Fibroblast of skin of abdomen (primary cell): ENCODE data around the gene ANGPTL2.

Source experiments
- DNase-seq: peaks from one replicate; pipeline ENCODE4 v3.0.0-alpha.2; 2013

The ANGPTL2 gene

DNA sequence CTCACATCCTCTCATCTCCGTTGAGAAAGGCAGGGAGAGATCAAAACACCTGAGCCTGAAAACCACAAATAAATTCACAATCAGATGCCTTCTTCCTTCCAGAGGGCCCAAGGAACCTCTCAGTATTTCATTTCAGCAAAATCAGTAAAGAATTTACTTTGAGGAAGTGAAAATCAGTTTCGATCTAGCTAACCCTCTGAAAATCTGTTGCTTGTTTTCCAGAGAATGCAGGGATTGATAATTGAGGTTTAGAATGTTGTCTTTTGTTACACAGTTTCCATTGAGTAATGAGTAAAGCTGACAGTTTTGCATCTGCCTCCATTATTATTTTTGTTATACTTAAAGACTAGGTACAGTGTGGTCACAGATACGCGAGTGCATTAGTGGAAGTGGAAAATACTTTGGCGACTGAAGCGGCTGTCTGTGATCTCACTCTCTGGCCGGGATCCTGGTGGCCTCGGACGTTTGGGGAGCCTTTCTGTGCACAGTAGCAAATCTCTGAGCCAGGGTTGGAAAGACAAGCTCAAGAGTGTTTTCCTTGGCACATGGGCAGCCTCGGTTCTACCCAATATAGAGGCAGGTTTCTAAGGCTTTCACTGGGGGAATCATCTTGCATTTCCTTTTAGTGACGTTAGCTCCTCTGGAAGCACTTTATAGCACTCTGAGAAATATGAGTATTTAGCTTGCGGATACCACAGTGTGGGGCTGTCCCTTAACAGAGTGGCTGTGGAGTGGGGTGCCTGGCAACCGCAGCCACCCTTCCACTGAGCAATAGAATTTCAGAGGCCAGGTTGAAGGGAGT is 32.2 kb upstream of the ANGPTL2 start:
- DNase-seq: no peak

DNA sequence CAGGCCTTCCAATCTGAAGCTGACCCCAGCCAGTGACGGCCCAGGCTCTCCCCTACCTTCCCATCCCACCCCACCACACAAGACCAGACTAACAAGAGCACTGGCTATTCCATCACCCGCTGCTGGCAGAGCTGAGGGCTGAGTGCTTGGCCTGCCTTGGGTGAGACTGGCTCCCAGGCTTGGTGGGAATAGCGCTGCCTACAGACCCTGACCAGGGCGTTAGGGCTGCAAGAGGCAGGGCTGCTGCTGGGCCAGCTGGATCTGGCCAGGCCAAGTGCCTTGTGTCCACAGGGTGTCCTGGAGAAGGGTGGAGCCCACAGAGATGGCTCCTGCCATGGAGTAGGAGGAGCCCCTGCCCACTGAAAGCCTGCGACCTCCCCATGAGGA is 31.6 kb upstream of the ANGPTL2 start:
- DNase-seq: no peak

DNA sequence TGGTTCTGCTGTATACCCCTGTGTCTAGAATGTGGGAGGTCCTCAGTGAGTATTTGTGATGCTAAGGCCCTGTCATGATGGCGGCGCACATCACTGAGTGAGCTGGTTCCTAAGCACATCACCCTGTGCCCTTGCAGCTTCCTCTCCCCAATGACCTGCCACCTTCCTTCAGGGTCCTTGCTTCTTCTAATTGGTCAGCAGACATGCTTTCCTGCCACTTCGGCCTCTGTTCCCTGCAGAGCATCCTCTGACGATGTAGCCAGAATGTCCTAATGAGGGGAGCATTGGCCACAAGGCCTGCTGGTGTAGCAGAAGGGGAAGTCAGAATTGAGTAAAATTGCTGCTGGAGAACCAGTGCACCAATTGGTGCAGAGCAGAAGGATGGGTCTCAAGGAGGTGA is 31.1 kb upstream of the ANGPTL2 start:
- DNase-seq: no peak

DNA sequence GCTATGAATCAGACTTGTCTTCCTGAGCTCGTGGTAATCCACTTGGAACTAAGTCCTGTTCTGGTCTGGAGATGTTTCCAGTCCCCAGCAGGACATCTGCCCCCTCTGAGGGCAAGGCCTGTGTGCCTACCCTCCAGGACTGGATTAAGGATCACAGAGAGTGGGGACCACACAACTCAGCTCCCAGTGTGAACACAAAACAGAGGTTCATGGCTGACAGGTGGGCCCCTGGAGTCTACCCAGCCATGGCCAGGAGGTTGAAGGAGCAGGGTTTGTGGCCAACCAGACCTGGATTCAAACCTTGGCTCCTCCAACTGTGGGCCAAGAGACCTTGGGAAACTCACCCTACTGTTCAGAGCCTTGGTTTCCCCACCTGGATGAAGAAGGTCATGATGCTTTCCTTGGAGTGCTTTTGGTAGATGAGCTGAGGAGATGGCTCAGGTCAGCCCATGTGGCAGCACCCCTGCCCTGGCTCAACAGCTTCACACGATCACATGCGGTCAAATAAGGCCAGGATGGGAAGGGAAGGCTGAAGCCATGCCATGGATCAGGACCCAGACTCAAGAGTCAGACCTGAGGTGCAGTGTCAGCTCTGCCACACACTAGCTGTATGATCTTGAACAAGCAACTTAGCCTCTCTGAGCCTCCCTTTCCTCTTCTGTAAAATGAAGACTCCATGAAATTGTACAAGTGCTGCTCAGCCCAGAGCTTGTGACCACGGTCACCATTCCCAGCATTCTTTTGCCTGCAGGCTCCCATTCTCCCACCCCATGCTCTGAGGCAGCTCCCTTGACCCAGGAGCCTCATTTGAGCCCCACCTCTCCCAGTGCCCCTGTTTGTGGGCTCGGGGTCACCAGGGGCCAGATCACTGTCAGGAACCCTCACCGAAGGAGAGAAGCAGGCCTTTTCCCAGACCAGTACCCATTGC is 27.3 kb upstream of the ANGPTL2 start:
- DNase-seq: no peak

DNA sequence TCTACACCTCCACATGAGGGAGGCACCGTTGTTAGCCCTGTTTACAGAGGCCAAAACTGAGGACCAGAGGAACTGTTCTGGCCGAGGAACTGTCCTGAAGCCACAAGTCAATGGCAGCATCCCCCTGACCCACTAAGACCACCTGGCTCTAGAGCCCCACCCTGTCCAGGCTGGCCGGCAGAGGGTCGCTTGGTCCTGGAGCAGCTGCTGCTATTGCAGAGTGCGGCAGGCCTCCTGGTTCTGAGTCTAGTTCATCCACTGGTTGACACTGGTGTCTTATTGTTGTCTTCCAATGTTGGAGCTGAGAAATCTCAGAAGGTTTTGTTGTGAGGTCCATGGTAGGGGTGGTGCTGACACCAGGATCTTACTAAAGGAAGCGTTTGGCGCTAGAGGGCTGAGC is 26.6 kb upstream of the ANGPTL2 start:
- DNase-seq: no peak

DNA sequence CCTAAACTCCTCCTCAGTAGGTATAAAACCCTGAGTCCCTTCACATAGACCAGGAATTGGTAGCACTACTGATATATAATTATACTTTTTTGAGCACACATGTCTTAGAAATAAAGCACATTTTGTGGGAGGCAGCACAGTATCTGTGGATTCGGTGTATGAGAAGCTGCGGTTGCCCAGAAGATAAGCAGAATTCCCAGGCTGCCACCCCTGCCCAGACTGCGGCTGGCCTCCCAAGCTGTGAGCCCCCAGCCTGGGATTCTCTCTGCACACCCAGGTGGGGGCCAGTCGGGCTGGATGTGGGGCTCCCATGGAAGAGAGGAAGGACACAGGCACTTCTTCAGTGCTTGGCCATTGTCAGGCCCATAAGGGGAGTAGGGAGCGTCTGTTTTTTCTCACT is 25.6 kb upstream of the ANGPTL2 start:
- no peak for DNase-seq

DNA sequence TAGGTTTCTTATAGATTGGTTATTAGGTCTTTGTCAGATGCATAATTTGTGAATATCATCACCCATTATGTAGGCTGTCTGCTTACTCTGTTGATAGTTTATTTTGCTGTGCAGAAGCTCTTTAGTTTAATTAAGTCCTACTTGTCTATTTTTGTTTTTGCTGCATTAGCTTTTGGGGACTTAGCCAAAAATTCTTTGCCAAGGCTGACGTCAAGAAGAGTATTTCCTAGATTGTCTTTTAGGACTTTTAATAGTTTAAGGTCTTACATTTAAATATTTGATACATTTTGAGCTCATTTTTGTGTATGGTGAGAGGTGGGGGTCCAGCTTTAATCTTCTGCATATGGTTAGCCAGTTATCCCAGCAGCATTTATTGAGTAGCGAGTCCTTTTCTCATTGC is 24.8 kb upstream of the ANGPTL2 start:
- no peak for DNase-seq

DNA sequence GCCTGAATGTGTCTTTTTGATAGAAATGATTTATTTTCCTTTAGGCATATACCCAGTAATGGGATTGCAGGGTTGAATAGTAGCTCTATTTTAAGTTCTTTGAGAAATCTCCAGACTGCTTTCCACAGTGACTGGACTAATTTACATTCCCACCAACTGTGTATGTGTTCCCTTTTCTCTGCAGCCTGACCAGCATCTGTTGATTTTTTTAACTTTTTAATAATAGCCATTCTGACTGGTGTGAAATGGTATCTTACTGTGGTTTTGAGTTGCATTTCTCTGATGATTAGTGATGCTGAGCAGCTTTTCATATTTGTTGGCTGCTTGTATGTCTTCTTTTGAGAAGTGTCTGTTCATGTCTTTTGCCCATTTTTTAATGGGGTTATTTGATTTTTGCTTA is 24.4 kb upstream of the ANGPTL2 start:
- peak; percentile 38 for DNase-seq

DNA sequence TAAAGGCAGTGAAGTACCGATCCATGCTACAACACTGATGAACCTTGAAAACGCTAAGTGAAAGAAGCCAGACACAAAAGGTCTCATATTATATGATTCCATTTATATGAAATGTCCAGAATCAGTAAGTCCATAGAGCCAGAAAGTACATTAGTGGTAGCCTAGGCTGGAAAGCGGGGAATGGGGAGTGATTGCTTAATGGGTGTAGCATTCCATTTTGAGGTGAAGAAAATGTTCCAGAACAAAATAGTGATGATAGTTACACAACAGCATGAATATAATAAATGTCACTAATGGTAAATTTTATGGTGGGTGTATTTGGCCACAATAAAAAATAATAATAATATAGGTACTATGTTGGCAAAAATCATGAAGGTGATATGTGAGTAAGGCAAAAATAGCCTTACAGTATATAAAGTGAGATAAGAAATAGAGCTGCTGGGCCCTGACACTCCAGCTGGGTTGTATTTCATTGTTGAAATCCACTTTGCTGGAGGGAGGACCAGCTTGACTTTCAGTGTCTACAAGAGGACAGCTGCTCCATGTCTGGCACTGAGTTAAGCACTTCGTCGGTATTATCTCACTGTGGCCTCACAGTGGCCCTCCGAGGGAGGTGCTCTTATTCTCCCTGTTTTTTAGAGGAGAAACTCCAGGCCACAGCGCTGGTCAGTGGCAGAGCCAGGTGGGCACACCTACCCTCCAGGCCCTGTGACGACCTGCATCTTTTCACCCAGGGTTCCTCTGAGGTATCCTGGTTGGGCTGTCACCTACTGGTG is 22.4 kb upstream of the ANGPTL2 start:
- no peak for DNase-seq

DNA sequence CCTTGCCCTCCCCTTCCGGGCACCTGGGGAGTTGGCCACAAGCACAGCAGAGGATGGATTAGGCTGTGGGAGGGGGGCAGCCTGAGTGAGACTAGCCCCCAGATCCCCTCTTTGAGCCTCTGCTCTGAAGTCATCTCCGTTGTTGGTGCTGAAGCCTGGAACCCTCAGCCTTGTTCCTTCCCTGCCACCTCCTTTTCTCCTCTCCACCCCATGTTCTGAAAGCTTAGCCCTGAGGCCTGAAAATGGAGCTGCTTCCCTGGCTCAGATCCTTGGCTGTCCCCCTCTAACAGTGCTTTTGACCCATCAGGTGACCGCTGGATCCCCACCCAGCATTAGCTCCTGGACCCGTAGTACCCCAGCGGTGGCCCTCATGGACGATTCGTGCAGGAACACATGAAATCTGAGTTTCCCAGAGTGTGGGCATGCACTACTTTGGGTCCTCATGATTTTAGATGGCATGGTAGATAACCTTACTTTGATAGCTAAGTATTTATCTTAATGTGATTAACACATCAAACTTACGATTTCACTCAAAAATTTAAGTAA is 21.6 kb upstream of the ANGPTL2 start:
- no peak for DNase-seq

DNA sequence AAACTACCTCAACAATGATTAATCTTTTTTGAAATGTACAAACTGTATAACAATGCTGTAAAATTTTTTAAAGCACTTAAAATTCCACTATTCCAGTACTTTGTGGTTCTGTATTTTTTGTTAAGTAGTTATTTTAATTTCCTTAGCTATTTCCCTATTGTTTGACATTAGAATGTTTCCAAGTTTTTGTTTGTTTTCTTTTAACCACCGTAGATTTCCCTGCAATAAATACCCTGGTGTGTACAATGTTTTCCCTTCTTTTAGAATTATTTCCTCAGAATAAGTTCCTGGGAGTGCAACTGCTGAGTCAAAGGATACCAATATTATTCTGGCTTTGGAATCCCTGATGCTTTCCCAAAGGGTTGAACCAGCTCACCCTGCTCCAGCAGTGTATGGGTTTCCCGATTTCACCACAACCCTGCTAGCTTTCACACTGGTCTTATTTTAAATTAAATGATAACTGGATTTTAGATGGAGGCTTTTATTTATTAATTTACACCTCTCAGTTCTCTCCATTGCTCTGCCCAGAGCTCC is 20.6 kb upstream of the ANGPTL2 start:
- no peak for DNase-seq

DNA sequence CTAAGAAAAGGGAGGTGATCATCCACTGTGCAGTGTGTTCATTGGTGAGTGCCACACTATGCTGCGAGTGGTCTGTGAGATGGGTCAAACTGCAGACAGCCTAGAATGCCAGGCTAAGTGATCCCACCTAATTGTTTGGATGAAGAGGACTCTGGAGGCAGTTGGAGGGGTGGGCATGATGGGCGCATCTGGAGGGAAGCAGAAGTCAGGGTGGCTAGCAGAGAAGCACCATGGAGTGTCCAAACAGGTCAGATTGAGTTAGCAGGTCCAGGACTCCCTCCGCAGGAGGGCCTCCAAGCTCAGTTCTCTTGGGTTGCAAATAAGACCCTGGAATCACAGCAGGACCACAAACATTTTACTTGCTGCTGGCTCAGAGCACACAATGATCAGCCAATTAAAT is 19.9 kb upstream of the ANGPTL2 start:
- no peak for DNase-seq

DNA sequence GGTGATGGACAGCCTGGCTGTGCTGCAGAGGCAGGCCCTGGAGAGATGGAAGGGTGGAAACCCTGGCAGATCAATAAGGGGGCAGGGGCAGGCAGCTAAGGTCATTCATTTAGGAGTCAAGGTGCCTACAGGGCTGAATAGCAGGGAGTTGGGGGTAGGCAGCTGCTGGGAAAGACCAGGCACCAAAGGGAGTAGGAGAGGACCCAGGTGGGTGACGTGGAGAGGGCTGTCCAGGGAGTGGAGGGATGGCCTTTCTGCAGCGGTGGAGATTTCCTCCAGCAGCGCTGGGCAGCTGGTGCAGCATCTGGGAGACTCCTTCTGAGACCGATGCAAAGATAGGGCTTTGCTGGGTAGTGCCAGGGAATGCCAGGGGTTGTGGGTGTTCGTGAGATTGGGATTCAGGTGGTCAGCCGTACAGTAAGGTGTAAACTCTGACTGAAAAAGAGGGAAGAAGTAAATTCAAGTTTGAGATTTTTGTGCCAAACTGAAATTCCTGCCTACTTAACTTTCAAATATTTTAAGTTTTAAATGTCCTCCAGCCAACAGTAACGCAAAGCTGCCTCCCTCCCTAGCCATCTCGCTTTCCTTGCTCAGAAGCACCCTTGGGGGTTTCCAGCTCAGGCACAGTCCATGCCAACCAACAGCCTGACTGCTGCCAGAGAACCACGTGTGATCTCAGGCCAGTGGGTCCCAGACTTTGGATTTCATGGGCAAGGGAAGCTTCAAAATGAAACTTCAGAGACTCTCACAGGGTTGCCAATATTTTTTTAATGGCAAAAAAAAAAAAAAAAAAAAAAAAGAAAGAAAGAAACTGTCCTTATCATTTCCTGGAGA is 18.6 kb upstream of the ANGPTL2 start:
- no peak for DNase-seq

DNA sequence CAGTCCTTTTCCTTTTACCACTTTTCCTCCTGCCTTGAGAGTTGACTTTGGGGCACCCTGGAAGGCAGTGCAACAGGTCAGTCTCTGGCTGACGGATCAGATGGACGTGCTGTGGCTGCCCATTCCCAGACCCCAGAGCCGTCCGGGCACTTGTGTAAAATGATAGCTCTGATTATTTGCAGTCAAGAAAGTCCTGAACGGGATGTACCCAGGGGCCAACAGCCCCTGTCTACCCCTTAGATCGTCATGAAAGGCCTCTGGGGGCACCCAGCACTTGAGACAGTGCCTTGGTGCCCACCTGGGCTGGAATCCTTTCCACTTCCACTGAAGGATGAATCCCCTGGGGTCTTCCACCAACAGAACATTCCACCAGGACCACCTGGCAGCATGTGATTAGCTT is 17.7 kb upstream of the ANGPTL2 start:
- DNase-seq: no peak

DNA sequence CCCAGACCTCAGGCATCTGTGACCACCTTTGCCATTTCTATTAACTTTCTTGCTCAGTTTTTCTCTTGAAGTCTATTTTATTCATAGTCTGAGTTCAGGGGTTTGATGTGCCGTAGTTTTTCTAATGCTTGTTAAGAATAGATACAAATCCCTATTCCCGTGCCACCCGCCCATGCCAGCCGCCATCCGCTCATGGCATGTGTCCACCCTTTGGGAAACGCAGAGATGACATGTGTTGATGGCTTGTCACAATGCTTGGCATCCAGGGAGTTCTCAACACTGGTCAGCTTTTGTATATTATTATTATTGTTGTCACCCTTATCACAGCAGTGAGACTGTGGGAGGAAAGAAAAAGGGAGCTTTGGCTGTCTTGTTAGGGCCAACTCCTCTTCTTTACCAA is 17.3 kb upstream of the ANGPTL2 start:
- DNase-seq: no peak

DNA sequence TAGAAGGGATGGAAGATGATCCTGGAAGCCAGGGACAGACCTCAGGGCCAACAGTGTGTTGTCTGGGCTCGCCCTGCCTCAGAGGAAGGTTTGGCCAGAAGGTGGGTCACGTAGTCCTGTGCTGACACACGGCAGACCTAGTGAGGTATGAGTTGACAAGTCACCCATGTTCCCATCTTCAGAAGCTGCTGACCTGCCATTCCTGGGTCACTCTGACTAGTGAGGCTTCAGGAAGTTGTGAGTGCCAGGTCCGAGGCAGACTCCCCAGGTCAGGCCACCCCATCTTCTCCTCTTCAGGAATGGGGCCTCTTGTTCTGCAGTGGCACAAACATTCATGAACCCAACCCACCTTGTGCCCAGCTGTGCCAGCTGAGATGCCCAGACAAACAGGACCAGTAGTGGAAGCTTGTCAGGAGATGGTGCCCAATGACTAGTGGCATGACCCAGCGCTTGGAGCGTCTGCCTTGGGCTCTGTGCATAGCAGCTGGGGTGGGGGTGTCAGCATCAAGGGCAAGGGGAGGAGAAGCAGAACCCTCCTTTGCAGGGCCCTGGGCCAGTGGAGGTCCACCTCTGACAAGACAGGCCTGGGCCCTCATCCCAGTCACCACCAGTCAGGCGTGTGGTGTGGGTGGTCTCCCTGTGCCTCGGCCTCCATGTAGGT is 16.8 kb upstream of the ANGPTL2 start:
- no peak for DNase-seq

DNA sequence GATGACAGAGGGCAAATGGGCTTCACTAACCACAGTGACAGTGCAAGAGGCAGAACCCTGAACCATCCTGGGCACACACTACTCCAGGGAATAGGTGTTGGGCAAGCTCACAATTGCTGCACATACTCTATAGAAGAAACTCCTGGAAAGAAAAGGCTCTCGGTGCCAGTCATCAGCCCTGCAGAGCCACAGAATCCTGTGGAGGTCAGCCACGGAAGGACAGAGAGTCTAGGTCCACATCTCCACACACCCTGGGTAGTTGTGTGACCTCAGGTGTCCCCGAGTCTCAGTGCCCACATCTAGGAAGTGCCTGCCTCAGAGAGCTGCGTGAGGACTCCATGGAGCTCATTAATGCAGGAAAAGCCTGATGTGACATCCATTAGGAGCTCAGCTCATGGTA is 16.0 kb upstream of the ANGPTL2 start:
- DNase-seq: no peak

DNA sequence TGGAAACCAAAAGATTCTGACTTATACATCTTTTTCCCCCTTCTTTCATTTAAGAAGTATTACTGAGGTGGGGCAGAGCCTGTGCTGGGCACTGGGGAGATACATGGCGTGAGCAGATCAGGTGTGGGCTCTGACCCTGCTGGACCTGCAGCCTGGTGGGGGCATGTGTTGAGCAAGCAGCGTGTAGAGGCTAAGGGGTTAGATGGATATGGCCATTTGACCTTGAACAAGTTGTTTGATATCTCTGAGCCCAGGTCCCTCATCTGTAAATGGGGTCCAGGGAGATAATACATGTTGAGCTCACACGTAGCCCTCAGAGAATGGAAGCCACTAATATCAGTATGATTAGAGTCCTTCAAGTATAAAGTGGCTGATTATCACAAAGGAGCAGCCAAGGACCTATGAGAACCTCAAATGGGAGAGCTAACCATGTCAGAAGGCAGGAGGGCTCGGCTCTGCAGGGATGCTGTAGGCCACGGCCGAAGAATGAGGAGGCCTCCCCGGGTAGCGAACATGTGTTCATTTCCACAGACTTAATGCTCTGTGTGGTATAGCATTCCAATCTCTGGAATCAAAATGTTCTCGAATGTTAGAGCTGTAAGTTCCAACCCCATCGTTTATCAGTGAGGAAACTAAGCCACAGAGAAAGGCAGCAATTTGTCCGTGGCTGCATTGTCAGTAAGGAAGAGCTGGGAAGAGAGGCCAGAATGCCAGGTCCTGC is 15.4 kb upstream of the ANGPTL2 start:
- no peak for DNase-seq

DNA sequence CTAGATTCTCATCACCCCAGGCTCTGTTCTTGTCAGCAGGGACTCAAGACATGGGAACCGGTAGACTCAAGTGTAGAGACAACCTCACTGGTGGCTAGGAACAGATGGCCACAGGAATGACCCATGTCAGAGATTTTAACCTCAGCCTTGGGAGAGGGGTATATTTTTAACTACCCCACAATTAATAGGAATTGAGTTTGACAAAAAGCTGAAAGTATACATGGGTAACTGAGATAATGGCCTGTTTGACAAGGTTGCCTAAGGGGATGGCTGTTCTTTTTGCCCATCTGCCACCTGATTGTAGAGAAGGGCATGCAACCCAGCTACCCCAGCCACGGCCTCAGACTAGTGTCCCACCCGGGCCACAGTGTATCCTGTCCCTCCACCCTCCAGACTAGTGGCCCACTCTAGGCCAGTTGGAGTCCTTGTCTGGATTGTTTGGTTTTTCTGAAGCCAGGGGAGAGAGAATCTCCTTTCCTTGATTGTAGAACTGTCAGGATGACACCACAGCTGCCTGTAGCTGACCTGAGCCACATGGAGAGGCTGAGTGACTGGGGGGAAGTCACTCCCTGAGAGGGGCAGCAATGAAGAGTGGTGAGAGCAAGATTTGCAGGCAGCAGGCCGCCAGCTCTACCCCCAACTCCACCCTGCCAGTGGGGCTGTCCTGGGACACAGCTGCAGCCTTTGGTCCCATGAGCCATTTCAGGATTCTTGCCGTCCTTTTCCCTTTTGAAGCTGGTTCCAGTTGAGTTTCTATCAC is 14.6 kb upstream of the ANGPTL2 start:
- DNase-seq: no peak
